ENCODE data around the gene INKA2.

INKA2 gene

GRCh38 chr1:111762332-111762731 lies 23.1 kb upstream of the INKA2 start:
- no peak overlapping the region for H3K27ac ChIP-seq
- TF ChIP-seq ZFX (IDR thresholded peaks at IDR 0.05; ENCODE audit: borderline replicate concordance), result no peak
- TF ChIP-seq CTCF (IDR thresholded peaks at IDR 0.05), result no peak

- no peak for TF ChIP-seq ZFX (IDR thresholded peaks at IDR 0.05; ENCODE audit: borderline replicate concordance)
- TF ChIP-seq CTCF (IDR thresholded peaks at IDR 0.05), result no peak
- no peak overlapping the region for H3K27ac ChIP-seq
Measured at GRCh38 chr1:111761717-111762116, 22.5 kb upstream of the INKA2 start.

- H3K27ac ChIP-seq, result no peak overlapping the region
- no peak for TF ChIP-seq ZFX (IDR thresholded peaks at IDR 0.05; ENCODE audit: borderline replicate concordance)
- no peak for TF ChIP-seq CTCF (IDR thresholded peaks at IDR 0.05)
Measured at GRCh38 chr1:111758373-111758772, 19.2 kb upstream of the INKA2 start.

- no peak for TF ChIP-seq ZFX (IDR thresholded peaks at IDR 0.05; ENCODE audit: borderline replicate concordance)
- no peak for TF ChIP-seq CTCF (IDR thresholded peaks at IDR 0.05)
Measured at GRCh38 chr1:111756124-111756513, 16.9 kb upstream of the INKA2 start.

GRCh38 chr1:111755331-111756123 lies 16.3 kb upstream of the INKA2 start, which contains the start of gene DDX20:
Gene DDX20, plus strand, starts transcription at chr1:111755901. Its CDS starts 24 bp downstream, at chr1:111755925.
- peak within 1 kb of the TSS; percentile 98 for H3K27ac ChIP-seq
- TF ChIP-seq CTCF (IDR thresholded peaks at IDR 0.05) (peak; percentile 95), ZFX (IDR thresholded peaks at IDR 0.05; ENCODE audit: borderline replicate concordance) (no peak)

More at GRCh38 chr1:111756124-111756513, 16.9 kb upstream of the INKA2 start:
- H3K27ac ChIP-seq, result peak overlapping the region; percentile 98

- H3K27ac ChIP-seq, result peak overlapping the region; percentile 98
- TF ChIP-seq ZFX (IDR thresholded peaks at IDR 0.05; ENCODE audit: borderline replicate concordance) (no peak), CTCF (IDR thresholded peaks at IDR 0.05) (no peak)
Measured at GRCh38 chr1:111754984-111755330, 15.8 kb upstream of the INKA2 start.

GRCh38 chr1:111751906-111752575 lies 12.8 kb upstream of the INKA2 start:
- H3K27ac ChIP-seq, result no peak overlapping the region

More at GRCh38 chr1:111751906-111752575, 12.8 kb upstream of the INKA2 start:
- no peak for TF ChIP-seq ZFX (IDR thresholded peaks at IDR 0.05; ENCODE audit: borderline replicate concordance)
- TF ChIP-seq CTCF (IDR thresholded peaks at IDR 0.05), result no peak
